ENCODE data around the gene ROPN1. TPM values are rescaled to one million over a fixed set of nuclear protein-coding genes. Genes with fewer than 3 reads are reported as not detected.
"Not testable (repeated sequence)": the region's sequence is repeated elsewhere in the genome, so short reads cannot be mapped to it uniquely, and the experiment has no call there.

The ROPN1 gene
- polyA plus RNA-seq, 1 donor = not detected

GRCh38 chr3:123993818-123994217 lies 1.9 kb upstream of the ROPN1 start:
- no peak for DNase-seq

GRCh38 chr3:123986427-123986826 lies 5.5 kb downstream of the ROPN1 start:
- DNase-seq = no peak

- no peak for DNase-seq
Measured at GRCh38 chr3:123984957-123985356, 7.0 kb downstream of the ROPN1 start.

- DNase-seq = no peak
Measured at GRCh38 chr3:123984350-123984749, 7.6 kb downstream of the ROPN1 start.

GRCh38 chr3:123981317-123981716 lies 10.6 kb downstream of the ROPN1 start:
- not testable (repeated sequence) for DNase-seq

GRCh38 chr3:123980539-123980938 lies 11.4 kb downstream of the ROPN1 start:
- DNase-seq = no peak

- not testable (repeated sequence) for DNase-seq
Measured at GRCh38 chr3:123979525-123980501, 12.1 kb downstream of the ROPN1 start.

GRCh38 chr3:123976904-123977303 lies 15.0 kb downstream of the ROPN1 start:
- DNase-seq = not testable (repeated sequence)

GRCh38 chr3:123976181-123976898 lies 15.6 kb downstream of the ROPN1 start:
- not testable (repeated sequence) for DNase-seq

- not testable (repeated sequence) for DNase-seq
Measured at GRCh38 chr3:123975030-123975429, 16.9 kb downstream of the ROPN1 start.

- DNase-seq = no peak
Measured at GRCh38 chr3:123971406-123971805, 20.5 kb downstream of the ROPN1 start.

GRCh38 chr3:123967260-123967659 lies 24.7 kb downstream of the ROPN1 start:
- not testable (repeated sequence) for DNase-seq

- not testable (repeated sequence) for DNase-seq
Measured at GRCh38 chr3:123966799-123967198, 25.1 kb downstream of the ROPN1 start.

- not testable (repeated sequence) for DNase-seq
Measured at GRCh38 chr3:123964793-123965192, 27.1 kb downstream of the ROPN1 start.

GRCh38 chr3:123961508-123961856 lies 30.4 kb downstream of the ROPN1 start:
- no peak for DNase-seq

- peak; percentile 94 for DNase-seq
Measured at GRCh38 chr3:123960781-123961507, 31.0 kb downstream of the ROPN1 start, which contains the start of gene CCDC14. CCDC14 (minus strand) TSS chr3:123961229; CDS start chr3:123961173, 56 bp downstream.

- DNase-seq = no peak
Measured at GRCh38 chr3:123953735-123954134, 38.2 kb downstream of the ROPN1 start.

GRCh38 chr3:123952844-123953520 lies 38.9 kb downstream of the ROPN1 start:
- DNase-seq = no peak

- DNase-seq = no peak
Measured at GRCh38 chr3:123951522-123952447, 40.1 kb downstream of the ROPN1 start.

- no peak for DNase-seq
Measured at GRCh38 chr3:123949641-123950040, 42.3 kb downstream of the ROPN1 start.

- no peak for DNase-seq
Measured at GRCh38 chr3:123948449-123948848, 43.5 kb downstream of the ROPN1 start.

Measured in hindlimb muscle (tissue), 1 donor.